H1 (cell line): ENCODE measurements around the gene CAMK2G. TPM values are rescaled to one million over a fixed set of nuclear protein-coding genes. Genes with fewer than 3 reads are reported as not detected.

Experiments
- CTCF ChIA-PET: fragments of 300-600 bp; sonication (Branson Sonifier 250); formaldehyde crosslinking; loops from one replicate; lab custom pipeline; 2021; ENCODE audit not compliant: partially characterized antibody; lab: Charles Lee
- POLR2A ChIA-PET: fragments of 300-600 bp; sonication (Branson Sonifier 250); formaldehyde crosslinking; loops from one replicate; lab custom pipeline; 2021; ENCODE audit warnings: inconsistent platforms; ENCODE audit not compliant: partially characterized antibody; lab: Charles Lee
- DNase-seq, 2 experiments: peaks; one replicate each; pipeline versions ENCODE4 v3.0.0 to v3.0.0-alpha.2; 2010 to 2022; ENCODE audit warnings: low spot score in 2 of 2, low read depth in 1 of 2, mixed read lengths in 1 of 2
- FAIRE-seq: peaks from 2 replicates; lab custom pipeline; 2011; peaks lifted over from hg19 to GRCh38; lab: Jason Lieb, UNC
- H2AFZ ChIP-seq: 2 replicates; pipeline ENCODE4 v1.8.1; 2012; ENCODE audit warnings: low read length, inconsistent platforms
- H2AK5ac ChIP-seq: 2 replicates; pipeline ENCODE4 v1.6.1; 2013; ENCODE audit warnings: low read depth, low read length
- H2BK120ac ChIP-seq: replicated peaks from 2 replicates; pipeline ENCODE3; 2013; ENCODE audit warnings: low read depth, low read length, inconsistent platforms
- H2BK12ac ChIP-seq: 2 replicates; pipeline ENCODE4 v1.6.1; 2013; ENCODE audit warnings: low read depth, low read length
- H2BK15ac ChIP-seq: 2 replicates; pipeline ENCODE4 v1.6.1; 2013; ENCODE audit warnings: low read length
- H2BK20ac ChIP-seq: 2 replicates; pipeline ENCODE4 v1.6.1; 2013; ENCODE audit warnings: low read length
- H2BK5ac ChIP-seq: 2 replicates; pipeline ENCODE4 v1.6.1; 2013; ENCODE audit warnings: low read depth, low read length
- H3K14ac ChIP-seq: 2 replicates; pipeline ENCODE4 v1.6.1; 2013; ENCODE audit warnings: inconsistent platforms; ENCODE audit not compliant: insufficient read length
- H3K18ac ChIP-seq: 2 replicates; pipeline ENCODE4 v1.6.1; 2013; ENCODE audit warnings: low read length; ENCODE audit errors: extremely low read depth
- H3K23ac ChIP-seq: 2 replicates; pipeline ENCODE4 v1.6.1; 2013; ENCODE audit warnings: inconsistent platforms; ENCODE audit not compliant: insufficient read length
- H3K23me2 ChIP-seq: 2 replicates; pipeline ENCODE4 v1.6.1; 2013; ENCODE audit warnings: low read depth, low read length
- H3K27ac ChIP-seq: 2 replicates; pipeline ENCODE4 v1.6.1; 2011; ENCODE audit warnings: low read depth, low read length, inconsistent platforms
- H3K27me3 ChIP-seq, 4 experiments: replicated peaks in 1 of 4; 1 replicate in 1 of 4; 2 replicates in 3 of 4; pipeline versions ENCODE4 v1.6.1 to v1.8.1; 2011 to 2013; ENCODE audit warnings: low read length in 3 of 4, mild to moderate bottlenecking in 3 of 4, inconsistent platforms in 2 of 4, mixed read lengths in 2 of 4, moderate library complexity in 1 of 4; ENCODE audit not compliant: control insufficient read depth in 3 of 4, insufficient read depth in 3 of 4; ENCODE audit errors: extremely low read depth in 1 of 4
- H3K36me3 ChIP-seq, 4 experiments: 2 replicates each; pipeline versions ENCODE4 v1.6.1 to v1.8.1; 2011 to 2013; ENCODE audit warnings: mild to moderate bottlenecking in 4 of 4, low read length in 3 of 4, moderate library complexity in 2 of 4, control low read depth in 1 of 4, inconsistent platforms in 1 of 4; ENCODE audit not compliant: insufficient read depth in 4 of 4, control insufficient read depth in 2 of 4
- H3K4ac ChIP-seq: replicated peaks from 2 replicates; pipeline ENCODE3; 2013; ENCODE audit warnings: low read length, low read depth, mixed read lengths, inconsistent platforms; ENCODE audit not compliant: insufficient read length
- H3K4me1 ChIP-seq, 4 experiments: replicated peaks in 1 of 4; 1 replicate in 1 of 4; 2 replicates in 3 of 4; pipeline versions ENCODE4 v1.6.1 to v1.8.1; 2011 to 2013; ENCODE audit warnings: low read length in 3 of 4, inconsistent platforms in 2 of 4, mixed read lengths in 1 of 4; ENCODE audit not compliant: insufficient read depth in 4 of 4, control insufficient read depth in 3 of 4
- H3K4me2 ChIP-seq, 2 experiments: 2 replicates each; pipeline versions ENCODE4 v1.6.1 to v1.8.1; 2011 to 2013; ENCODE audit warnings: low read depth in 2 of 2, low read length in 2 of 2, control low read depth in 1 of 2, inconsistent platforms in 1 of 2, mild to moderate bottlenecking in 1 of 2; ENCODE audit not compliant: insufficient read depth in 1 of 2
- H3K4me3 ChIP-seq, 4 experiments: fragments of 200-600, 300-600 bp in 1 of 4; sonication (generic), shearing (Covaris generic), sonication (Bioruptor Twin) in 1 of 4; 2 replicates each; pipeline versions ENCODE4 v1.5.1 to v1.8.1; 2011 to 2016; ENCODE audit warnings: low read length in 4 of 4, low read depth in 3 of 4, control low read depth in 2 of 4, inconsistent platforms in 2 of 4, mild to moderate bottlenecking in 2 of 4, mixed read lengths in 1 of 4, moderate library complexity in 1 of 4; ENCODE audit not compliant: insufficient read depth in 2 of 4; ENCODE audit errors: extremely low read depth in 1 of 4
- H3K56ac ChIP-seq: replicated peaks from 2 replicates; pipeline ENCODE3; 2013; ENCODE audit warnings: low read depth, mild to moderate bottlenecking, mixed read lengths, low read length, inconsistent platforms; ENCODE audit not compliant: insufficient read length
- H3K79me1 ChIP-seq: 2 replicates; pipeline ENCODE4 v1.6.1; 2013; ENCODE audit warnings: low read depth, low read length, control low read depth
- H3K79me2 ChIP-seq, 2 experiments: 2 replicates each; pipeline versions ENCODE4 v1.6.1 to v1.8.1; 2012 to 2013; ENCODE audit warnings: low read length in 2 of 2, mild to moderate bottlenecking in 2 of 2, inconsistent platforms in 1 of 2; ENCODE audit not compliant: insufficient read depth in 2 of 2, control insufficient read depth in 1 of 2
- H3K9ac ChIP-seq, 4 experiments: replicated peaks in 1 of 4; 1 replicate in 1 of 4; 2 replicates in 3 of 4; pipeline versions ENCODE4 v1.6.1 to v1.8.1; 2011 to 2013; ENCODE audit warnings: low read depth in 3 of 4, low read length in 3 of 4, control low read depth in 2 of 4, mild to moderate bottlenecking in 2 of 4, moderate library complexity in 2 of 4, inconsistent platforms in 1 of 4; ENCODE audit errors: extremely low read depth in 1 of 4
- H3K9me3 ChIP-seq, 2 experiments: 2 replicates each; pipeline versions ENCODE4 v1.6.1 to v1.8.1; 2012 to 2013; ENCODE audit warnings: mild to moderate bottlenecking in 2 of 2, moderate library complexity in 2 of 2, control low read depth in 1 of 2, inconsistent platforms in 1 of 2, low read depth in 1 of 2, low read length in 1 of 2, mixed read lengths in 1 of 2; ENCODE audit not compliant: insufficient read depth in 2 of 2
- H4K20me1 ChIP-seq, 2 experiments: replicated peaks in 1 of 2; 2 replicates each; pipeline versions ENCODE3 to v1.8.1; 2011 to 2013; ENCODE audit warnings: inconsistent platforms in 2 of 2, low read length in 2 of 2, mild to moderate bottlenecking in 1 of 2; ENCODE audit not compliant: insufficient read depth in 2 of 2, control insufficient read depth in 1 of 2
- H4K5ac ChIP-seq: 2 replicates; pipeline ENCODE4 v1.6.1; 2013; ENCODE audit warnings: low read length, low read depth, mixed read lengths, inconsistent platforms; ENCODE audit not compliant: insufficient read length
- H4K8ac ChIP-seq: 2 replicates; pipeline ENCODE4 v1.8.0; 2013; ENCODE audit warnings: mild to moderate bottlenecking, moderate library complexity, low read length, inconsistent platforms; ENCODE audit not compliant: insufficient read depth; ENCODE audit errors: extremely low read depth
- H4K91ac ChIP-seq: replicated peaks from 2 replicates; pipeline ENCODE3; 2013; ENCODE audit warnings: low read length, mixed read lengths, inconsistent platforms; ENCODE audit not compliant: insufficient read length
- ASH2L ChIP-seq: fragments of 200-600, 300-600 bp; sonication (generic); IDR thresholded peaks from one replicate; pipeline ENCODE4 v1.7.1; 2017; ENCODE audit warnings: low read length
- CTCF ChIP-seq, 3 experiments: IDR thresholded peaks; 1 replicate in 2 of 3; 2 replicates in 1 of 3; pipeline versions ENCODE4 v1.5.1 to v1.6.1; 2011; ENCODE audit warnings: low read length in 3 of 3, mild to moderate bottlenecking in 3 of 3, inconsistent platforms in 2 of 3, low read depth in 1 of 3, moderate library complexity in 1 of 3; ENCODE audit not compliant: insufficient read depth in 1 of 3; ENCODE audit errors: control extremely low read depth in 1 of 3
- JUND ChIP-seq: IDR thresholded peaks from 2 replicates; pipeline ENCODE4 v1.6.1; 2011; ENCODE audit warnings: mild to moderate bottlenecking, improper control_type of control experiment, low read length
- KDM1A ChIP-seq: fragments of 200-600, 300-600 bp; sonication (generic); IDR thresholded peaks from 2 replicates; pipeline ENCODE4 v1.7.1; 2016; ENCODE audit warnings: mild to moderate bottlenecking, low read length, borderline replicate concordance
- RBBP5 ChIP-seq: IDR thresholded peaks from 2 replicates; pipeline ENCODE4 v1.7.1; 2012; ENCODE audit warnings: low read depth, mild to moderate bottlenecking, inconsistent platforms, low read length, moderate library complexity, borderline replicate concordance
- SUZ12 ChIP-seq: fragments of 200-600 bp; sonication (generic); IDR thresholded peaks from 2 replicates; pipeline ENCODE4 v1.6.1; 2012; ENCODE audit warnings: mild to moderate bottlenecking, inconsistent platforms, low read length, moderate library complexity, mixed read lengths
- TBP ChIP-seq: IDR thresholded peaks from 2 replicates; pipeline ENCODE4 v1.6.1; 2011; ENCODE audit warnings: low read depth, low read length, improper control_type of control experiment
- WGBS, 2 experiments: shearing (Covaris generic) in 1 of 2; methylation state at CpG; one replicate each; pipeline versions ENCODE4 v1.1.6 to v1.1.7; 2013 to 2015; ENCODE audit warnings: low lambda C conversion rate in 2 of 2, mixed read lengths in 2 of 2, inconsistent platforms in 1 of 2, low coverage in 1 of 2, missing lambda C conversion rate in 1 of 2; ENCODE audit not compliant: insufficient replicate concordance in 2 of 2, insufficient coverage in 1 of 2, insufficient read length in 1 of 2; ENCODE audit errors: extremely low coverage in 1 of 2, missing lambda C conversion rate in 1 of 2; 5-methylcytosine and 5-hydroxymethylcytosine counted together
- polyA plus RNA-seq, 7 experiments: library from polyadenylated mRNA; depleted of rRNA in 3 of 7; stranded (reverse) in 5 of 7; unstranded in 2 of 7; fragments of >200 nt in 5 of 7; fragments of 200-250 nt in 2 of 7; gene quantifications; 1 replicate in 5 of 7; 2 replicates in 1 of 7; 4 replicates in 1 of 7; pipeline versions ENCODE4 v1.2.1 to v1.2.3, GENCODE V29; 2011 to 2013; ENCODE audit warnings: missing spikeins in 2 of 7, mixed read lengths in 2 of 7
- total RNA-seq: library from RNA; stranded (reverse); fragmentation: NEBNext Ultra II Directional; extraction: Animal tissue kit (Norgen Biotek cat#: 25700); gene quantifications from 2 replicates; pipeline ENCODE4 v1.2.1, GENCODE V29; 2021

The CAMK2G gene
- total and polyA plus RNA-seq, 2 of the 8 experiments (the other 6 are each of a cell fraction or from before 2014, with no cell fraction given) = 28.9 to 31.7 TPM

GRCh38 chr10:73900064-73900463 is 25.7 kb upstream of the CAMK2G start:
- Histone ChIP-seq H3K18ac (no peak overlapping the region), H4K91ac (no peak overlapping the region), H2BK15ac (no peak overlapping the region), H2AFZ (no peak overlapping the region), H3K9me3 (no peaks in the 10 kb centered on the region), H2BK20ac (no peak overlapping the region), H4K5ac (no peak overlapping the region), H3K79me2 (no peaks in the 10 kb centered on the region), H3K23ac (no peak overlapping the region), H3K4me2 (no peak overlapping the region), H3K9ac (no peak overlapping the region), H3K79me1 (no peaks in the 10 kb centered on the region), H3K4me3 (no peak overlapping the region), H2AK5ac (no peak overlapping the region), H3K56ac (no peak overlapping the region), H3K4me1 (no peaks in the 10 kb centered on the region), H3K27me3 (no peaks in the 10 kb centered on the region; a peak in 1 of 7 replicates), H4K20me1 (no peaks in the 10 kb centered on the region), H4K8ac (no peak overlapping the region), H3K27ac (no peak overlapping the region), H3K23me2 (no peaks in the 10 kb centered on the region), H2BK12ac (no peak overlapping the region), H2BK120ac (no peak overlapping the region), H3K4ac (no peak overlapping the region), H3K36me3 (no peaks in the 10 kb centered on the region), H2BK5ac (no peak overlapping the region), H3K14ac (no peak overlapping the region)
- WGBS, 2 experiments = 95% methylated on average over 5 of the region's 5 CpGs; no CpG with 5 or more reads in 1 of the 2 experiments
- ChIA-PET CTCF (interaction anchor here (0.8 to 27.0 kb wide), 5 partner anchors 13 to 181 kb away, joined by 3 to 681 read pairs (median 9); no protein-coding TSS in a partner anchor), POLR2A (interaction anchor here (1.1 to 2.0 kb wide), 4 partner anchors 8 to 67 kb away, joined by 3 to 6 read pairs (median 4); no protein-coding TSS in a partner anchor)
- no peak for DNase-seq
- no peak for TF ChIP-seq TBP
- TF ChIP-seq JUND = no peak
- TF ChIP-seq CTCF (IDR thresholded peaks at IDR 0.05; ENCODE audit: control extremely low read depth in 1 of 3, insufficient read depth in 1 of 3, low read depth in 1 of 3, low read length in 3 of 3) = no peak
- TF ChIP-seq ASH2L = no peak
- TF ChIP-seq KDM1A = no peak
- no peak for TF ChIP-seq SUZ12
- no peak for TF ChIP-seq RBBP5
- FAIRE-seq = no peak
